22Rv1 (cell line): ENCODE data around the gene NRXN3.

Experiments
- H3K27ac ChIP-seq: fragments of 450-650 bp; 2 replicates; pipeline ENCODE4 v1.5.1; 2017
- ZFX ChIP-seq: fragments of 450-650 bp; IDR thresholded peaks from 2 replicates; pipeline ENCODE4 v1.6.1; 2017; ENCODE audit warnings: antibody characterized with exemption, borderline replicate concordance
- TF ChIP-seq, protein P1 (sequence below): fragments of 450-650 bp; IDR thresholded peaks from 2 replicates; pipeline ENCODE4 v1.5.1; 2017; ENCODE audit warnings: mild to moderate bottlenecking

NRXN3 gene

DNA sequence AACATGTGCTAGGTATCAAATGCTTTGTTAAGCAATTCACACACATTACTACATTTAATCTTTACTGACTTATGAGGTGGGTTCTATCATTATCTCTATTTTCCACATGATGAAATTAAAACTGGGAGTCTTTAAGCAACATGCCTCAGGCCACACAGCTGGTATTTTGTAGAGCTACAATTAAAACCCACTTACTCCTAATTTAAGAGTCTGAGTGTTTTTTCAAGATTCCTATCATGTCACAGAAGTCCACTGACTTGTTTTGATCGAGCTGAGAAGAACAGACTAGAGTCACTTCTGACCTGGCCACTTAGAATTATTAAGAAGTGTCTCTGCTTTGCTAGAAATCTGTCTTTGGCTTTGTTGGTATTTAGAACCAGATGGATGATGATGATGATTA lies 670.7 kb downstream of the NRXN3 start:
- TF ChIP-seq, protein P1, sequence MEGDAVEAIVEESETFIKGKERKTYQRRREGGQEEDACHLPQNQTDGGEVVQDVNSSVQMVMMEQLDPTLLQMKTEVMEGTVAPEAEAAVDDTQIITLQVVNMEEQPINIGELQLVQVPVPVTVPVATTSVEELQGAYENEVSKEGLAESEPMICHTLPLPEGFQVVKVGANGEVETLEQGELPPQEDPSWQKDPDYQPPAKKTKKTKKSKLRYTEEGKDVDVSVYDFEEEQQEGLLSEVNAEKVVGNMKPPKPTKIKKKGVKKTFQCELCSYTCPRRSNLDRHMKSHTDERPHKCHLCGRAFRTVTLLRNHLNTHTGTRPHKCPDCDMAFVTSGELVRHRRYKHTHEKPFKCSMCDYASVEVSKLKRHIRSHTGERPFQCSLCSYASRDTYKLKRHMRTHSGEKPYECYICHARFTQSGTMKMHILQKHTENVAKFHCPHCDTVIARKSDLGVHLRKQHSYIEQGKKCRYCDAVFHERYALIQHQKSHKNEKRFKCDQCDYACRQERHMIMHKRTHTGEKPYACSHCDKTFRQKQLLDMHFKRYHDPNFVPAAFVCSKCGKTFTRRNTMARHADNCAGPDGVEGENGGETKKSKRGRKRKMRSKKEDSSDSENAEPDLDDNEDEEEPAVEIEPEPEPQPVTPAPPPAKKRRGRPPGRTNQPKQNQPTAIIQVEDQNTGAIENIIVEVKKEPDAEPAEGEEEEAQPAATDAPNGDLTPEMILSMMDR = no peak
- TF ChIP-seq ZFX = no peak

DNA sequence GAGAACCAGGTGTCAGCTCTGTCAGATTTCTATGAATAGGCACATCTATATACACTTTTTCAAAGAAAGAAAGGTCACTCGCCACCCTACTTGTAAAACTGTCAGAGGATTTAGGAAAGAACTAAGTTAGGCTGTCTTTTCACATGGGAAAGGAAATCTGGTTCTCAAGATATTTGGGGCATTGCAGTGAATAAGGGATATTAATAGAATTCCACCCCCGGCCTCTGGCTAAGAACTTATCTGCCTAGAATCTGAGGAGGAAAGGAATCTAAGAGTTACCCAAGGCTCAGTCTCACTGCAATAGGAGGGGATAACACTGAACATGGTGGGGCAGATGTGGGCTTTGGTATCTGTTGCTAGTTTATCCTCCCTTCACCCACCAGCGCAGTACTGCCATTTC lies 677.6 kb downstream of the NRXN3 start:
- no peak overlapping the region for H3K27ac ChIP-seq
- TF ChIP-seq ZFX = no peak
- TF ChIP-seq, protein P1 = no peak

More for the DNA sequence above, 670.7 kb downstream of the NRXN3 start:
- no peak overlapping the region for H3K27ac ChIP-seq

DNA sequence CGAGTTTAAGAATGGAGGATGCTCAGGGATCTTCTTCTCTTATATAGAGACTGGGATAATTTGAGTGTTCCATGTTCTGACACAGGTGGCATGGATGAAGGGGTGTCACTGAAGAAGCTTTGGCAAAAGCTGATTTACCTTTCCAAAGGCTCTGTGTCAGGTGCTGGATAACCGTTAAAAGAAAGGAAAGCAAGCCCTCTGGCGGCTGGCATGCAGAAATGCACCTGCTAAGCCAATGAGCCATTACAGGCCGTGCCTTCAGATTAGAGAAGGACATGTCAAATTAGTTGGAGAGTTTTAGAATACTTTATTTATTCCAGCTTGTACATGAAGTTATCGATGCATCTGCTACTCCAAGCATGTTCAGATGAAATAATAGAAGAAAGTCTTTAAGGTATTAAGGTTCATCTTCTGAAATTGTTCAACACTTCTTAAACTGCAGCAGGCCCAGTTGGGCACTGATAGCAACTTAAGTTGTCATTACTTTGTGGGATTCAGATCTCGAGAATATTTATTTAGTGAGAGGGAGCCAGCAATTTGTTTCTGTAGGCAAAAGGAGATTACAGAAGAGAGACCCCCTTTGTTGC lies 678.2 kb downstream of the NRXN3 start:
- no peak overlapping the region for H3K27ac ChIP-seq
- TF ChIP-seq ZFX = no peak
- TF ChIP-seq, protein P1 = peak; percentile 92

DNA sequence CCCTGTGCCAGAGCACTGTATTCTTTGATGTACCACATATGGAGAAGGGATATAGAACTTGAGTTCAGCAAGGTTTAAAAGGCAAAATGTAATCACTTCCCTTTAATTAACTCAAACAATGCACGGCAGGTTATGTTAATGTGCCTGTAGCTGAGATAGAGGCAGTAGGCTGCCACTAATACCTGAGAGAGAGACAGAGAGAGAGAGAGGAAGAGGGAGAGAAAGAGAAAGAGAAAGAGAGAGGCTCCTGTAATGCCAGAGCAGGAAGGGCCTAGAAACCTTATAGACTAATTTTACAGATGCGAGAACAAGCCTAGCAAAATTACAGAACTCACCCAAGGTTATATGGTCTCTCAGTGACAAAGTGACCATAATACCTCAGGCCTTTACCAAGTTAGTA lies 679.8 kb downstream of the NRXN3 start:
- TF ChIP-seq ZFX = no peak
- TF ChIP-seq, protein P1 = no peak
- no peak overlapping the region for H3K27ac ChIP-seq

DNA sequence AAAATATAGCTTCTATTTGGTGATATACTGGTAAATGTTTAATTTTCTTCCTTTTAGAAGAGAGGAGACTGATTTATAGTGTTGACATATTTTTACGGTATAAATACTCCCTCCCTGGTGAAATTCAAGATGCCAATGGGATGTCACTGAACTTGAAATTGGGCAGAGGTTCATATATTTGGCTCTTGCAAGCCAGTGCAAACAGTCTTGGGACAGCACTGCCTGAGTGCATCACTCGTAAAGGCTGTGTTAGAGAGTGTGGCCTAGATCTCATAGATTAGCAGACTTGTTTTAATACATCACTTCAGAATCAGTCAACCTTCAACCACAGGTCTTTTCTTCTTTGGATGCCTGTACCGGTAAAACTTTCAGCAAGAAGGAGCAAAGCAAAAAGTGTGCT lies 681.0 kb downstream of the NRXN3 start:
- TF ChIP-seq ZFX = no peak
- TF ChIP-seq, protein P1 = no peak
- no peak overlapping the region for H3K27ac ChIP-seq

DNA sequence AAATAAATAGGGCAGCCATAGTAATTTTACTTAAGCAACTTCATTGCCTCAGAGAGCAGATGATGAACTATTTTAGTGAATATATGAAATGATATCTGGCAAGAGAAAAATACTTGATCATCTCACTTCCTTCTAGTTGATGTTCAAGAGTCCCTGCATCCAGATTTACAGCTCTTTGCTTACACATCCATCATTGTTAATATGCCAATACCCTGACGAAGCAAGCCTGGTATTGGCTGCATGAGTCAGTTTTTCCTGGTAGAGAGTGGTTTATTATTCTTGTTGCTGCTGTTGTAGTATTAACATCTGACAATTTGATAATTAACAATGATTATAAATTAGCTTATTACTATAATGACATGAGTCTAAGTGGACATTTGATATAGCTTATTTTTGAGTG lies 681.9 kb downstream of the NRXN3 start:
- TF ChIP-seq, protein P1 = no peak
- TF ChIP-seq ZFX = no peak
- no peak overlapping the region for H3K27ac ChIP-seq

DNA sequence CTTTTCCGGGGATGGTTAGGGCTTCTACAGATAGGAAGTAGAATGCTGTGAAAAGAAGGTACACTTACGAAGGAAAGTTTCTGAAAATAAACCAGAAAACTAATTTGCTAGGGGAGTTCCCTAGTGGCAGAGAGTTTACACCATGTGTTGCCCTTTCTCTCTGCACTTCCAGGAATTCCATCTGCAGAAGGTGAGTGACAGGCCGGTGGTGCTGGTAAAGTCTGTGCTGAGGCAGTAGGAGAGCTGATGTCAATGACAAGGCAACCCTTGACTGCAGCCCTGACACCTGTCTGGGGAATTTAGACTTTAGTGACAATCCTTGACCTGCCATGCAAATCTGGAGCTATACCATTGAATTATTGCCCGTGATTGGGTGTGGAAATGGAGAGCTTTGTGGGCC lies 687.8 kb downstream of the NRXN3 start:
- no peak overlapping the region for H3K27ac ChIP-seq
- TF ChIP-seq ZFX = no peak
- TF ChIP-seq, protein P1 = no peak
